SK-N-SH (cell line): ENCODE results near the gene PELI1.

Source experiments
- CTCF ChIP-seq: fragments of 200-600 bp; sonication (generic); IDR thresholded peaks from 2 replicates; pipeline ENCODE4 v1.6.1; 2017; ENCODE audit warnings: antibody characterized with exemption, mild to moderate bottlenecking, moderate library complexity
- FOXM1 ChIP-seq: IDR thresholded peaks from 2 replicates; pipeline ENCODE4 v1.4.0; 2012; ENCODE audit warnings: low read depth, mild to moderate bottlenecking
- RFX5 ChIP-seq: IDR thresholded peaks from 2 replicates; pipeline ENCODE4 v1.6.1; 2012; ENCODE audit warnings: mild to moderate bottlenecking, improper control_type of control experiment, low read length
- TAF1 ChIP-seq: IDR thresholded peaks from 2 replicates; pipeline ENCODE4 v1.6.1; 2012; ENCODE audit warnings: low read depth, mild to moderate bottlenecking, low read length, moderate library complexity, borderline replicate concordance
- TEAD4 ChIP-seq: IDR thresholded peaks from 2 replicates; pipeline ENCODE4 v1.4.0; 2012; ENCODE audit warnings: mild to moderate bottlenecking, borderline replicate concordance; ENCODE audit not compliant: insufficient read depth
- YY1 ChIP-seq: IDR thresholded peaks from 2 replicates; pipeline ENCODE4 v1.4.0; 2012; ENCODE audit warnings: low read depth, mild to moderate bottlenecking

GRCh38 chr2:64106481-64106880, 37.7 kb downstream of the PELI1 start:
- TF ChIP-seq RFX5 (no peak), TAF1 (no peak), FOXM1 (no peak), TEAD4 (no peak), YY1 (no peak), CTCF (no peak)
